HEK293 (cell line): ENCODE data around the gene LY86.

Experiments used
- CTCF ChIA-PET: fragments of 350-600 bp; formaldehyde crosslinking; extraction: SDS; loops from one replicate; lab custom pipeline; 2021; ENCODE audit warnings: antibody characterized with exemption; lab: Yijun Ruan, JAX
- POLR2A ChIA-PET: fragments of 300-600 bp; formaldehyde crosslinking; extraction: SDS; loops from one replicate; lab custom pipeline; 2020; ENCODE audit warnings: antibody characterized with exemption, inconsistent platforms; lab: Yijun Ruan, JAX
- H3K27ac ChIP-seq: fragments of 200-500 bp; sonication (Bioruptor generic); 2 replicates; pipeline ENCODE4 v1.5.1; 2014; ENCODE audit warnings: low read depth, low read length, control low read depth, inconsistent platforms; ENCODE audit errors: extremely low read depth
- H3K36me3 ChIP-seq, 2 experiments: fragments of 200-500 bp in 1 of 2; sonication (Bioruptor generic) in 1 of 2; 1 replicate in 1 of 2; 2 replicates in 1 of 2; pipeline ENCODE4 v1.5.1; 2014 to 2017; ENCODE audit warnings: inconsistent platforms in 2 of 2, low read length in 2 of 2; ENCODE audit not compliant: control insufficient read depth in 2 of 2, insufficient read depth in 1 of 2
- H3K4me1 ChIP-seq: fragments of 200-500 bp; sonication (Bioruptor generic); 2 replicates; pipeline ENCODE4 v1.5.1; 2014; ENCODE audit warnings: mild to moderate bottlenecking, low read length, inconsistent platforms; ENCODE audit not compliant: control insufficient read depth, insufficient read depth
- H3K4me3 ChIP-seq: 2 replicates; pipeline ENCODE4 v1.5.1; 2011; ENCODE audit warnings: low read depth, mild to moderate bottlenecking, control low read depth, low read length, moderate library complexity
- H3K9me3 ChIP-seq: fragments of 200-500 bp; sonication (Bioruptor generic); 2 replicates; pipeline ENCODE4 v1.5.1; 2014; ENCODE audit warnings: low read depth, low read length, inconsistent platforms; ENCODE audit not compliant: control insufficient read depth, insufficient read depth
- FEZF1 ChIP-seq: fragments of 450-650 bp; formaldehyde crosslinking; IDR thresholded peaks from 2 replicates; pipeline ENCODE4 v1.5.1; 2016; ENCODE audit warnings: missing biosample characterization, missing genetic modification characterization
- HOXD13 ChIP-seq: sonication (generic); formaldehyde crosslinking; IDR thresholded peaks from 2 replicates; pipeline ENCODE4 v1.8.0; 2022; ENCODE audit warnings: missing genetic modification reagents, borderline replicate concordance
- MEIS1 ChIP-seq: sonication (generic); formaldehyde crosslinking; IDR thresholded peaks from 2 replicates; pipeline ENCODE4 v1.8.1; 2022; ENCODE audit warnings: missing genetic modification reagents, mild to moderate bottlenecking, borderline replicate concordance
- ZBTB8A ChIP-seq: fragments of 450-650 bp; formaldehyde crosslinking; IDR thresholded peaks from 2 replicates; pipeline ENCODE4 v1.5.1; 2016; ENCODE audit warnings: missing biosample characterization, missing genetic modification characterization
- ZFP37 ChIP-seq: fragments of 450-650 bp; formaldehyde crosslinking; IDR thresholded peaks from 2 replicates; pipeline ENCODE4 v1.5.1; 2016; ENCODE audit warnings: missing biosample characterization, missing genetic modification characterization
- ZIC2 ChIP-seq: fragments of 450-650 bp; formaldehyde crosslinking; IDR thresholded peaks from 2 replicates; pipeline ENCODE4 v1.5.1; 2016; ENCODE audit warnings: missing biosample characterization, missing genetic modification characterization
- ZNF10 ChIP-seq: fragments of 450-650 bp; formaldehyde crosslinking; IDR thresholded peaks from 2 replicates; pipeline ENCODE4 v1.5.1; 2017; ENCODE audit warnings: missing biosample characterization, missing genetic modification characterization
- ZNF157 ChIP-seq: fragments of 450-650 bp; formaldehyde crosslinking; IDR thresholded peaks from 2 replicates; pipeline ENCODE4 v1.5.1; 2016; ENCODE audit warnings: missing biosample characterization, missing genetic modification characterization
- ZNF223 ChIP-seq: fragments of 450-650 bp; formaldehyde crosslinking; IDR thresholded peaks from 2 replicates; pipeline ENCODE4 v1.5.1; 2016; ENCODE audit warnings: missing biosample characterization, missing genetic modification characterization
- ZNF391 ChIP-seq: fragments of 450-650 bp; formaldehyde crosslinking; IDR thresholded peaks from 2 replicates; pipeline ENCODE4 v1.5.1; 2016; ENCODE audit warnings: low read depth, missing biosample characterization, missing genetic modification characterization, borderline replicate concordance
- ZNF521 ChIP-seq: fragments of 450-650 bp; formaldehyde crosslinking; IDR thresholded peaks from 2 replicates; pipeline ENCODE4 v1.5.1; 2017; ENCODE audit warnings: missing biosample characterization, mild to moderate bottlenecking, missing genetic modification characterization
- ZNF560 ChIP-seq: fragments of 450-650 bp; formaldehyde crosslinking; IDR thresholded peaks from 2 replicates; pipeline ENCODE4 v1.5.1; 2017; ENCODE audit warnings: missing biosample characterization, missing genetic modification characterization, borderline replicate concordance
- ZNF596 ChIP-seq: fragments of 450-650 bp; IDR thresholded peaks from 2 replicates; pipeline ENCODE4 v1.5.0; 2018; ENCODE audit warnings: missing biosample characterization, mild to moderate bottlenecking, missing genetic modification characterization, moderate library complexity
- ZNF785 ChIP-seq: fragments of 450-650 bp; formaldehyde crosslinking; IDR thresholded peaks from 2 replicates; pipeline ENCODE4 v1.5.1; 2016; ENCODE audit warnings: missing biosample characterization, missing genetic modification characterization
- TF ChIP-seq, protein P1 (sequence below): fragments of 450-650 bp; formaldehyde crosslinking; IDR thresholded peaks from 2 replicates; pipeline ENCODE4 v1.5.1; 2016; ENCODE audit warnings: missing biosample characterization, missing genetic modification characterization
- TF ChIP-seq, protein P2 (sequence below): IDR thresholded peaks from 2 replicates; pipeline ENCODE4 v1.6.1; 2011; ENCODE audit warnings: mild to moderate bottlenecking, low read depth, low read length, borderline replicate concordance
- TF ChIP-seq, protein P3 (sequence below): fragments of 450-650 bp; formaldehyde crosslinking; IDR thresholded peaks from 2 replicates; pipeline ENCODE4 v1.5.1; 2016; ENCODE audit warnings: missing biosample characterization, missing genetic modification characterization, borderline replicate concordance
- TF ChIP-seq, protein P4 (sequence below): fragments of 450-650 bp; formaldehyde crosslinking; IDR thresholded peaks from 2 replicates; pipeline ENCODE4 v1.5.1; 2016; ENCODE audit warnings: missing biosample characterization, missing genetic modification characterization
- TF ChIP-seq, protein P5 (sequence below): fragments of 450-650 bp; formaldehyde crosslinking; IDR thresholded peaks from 2 replicates; pipeline ENCODE4 v1.5.1; 2016; ENCODE audit warnings: missing biosample characterization, missing genetic modification characterization, low read depth

LY86 gene

DNA sequence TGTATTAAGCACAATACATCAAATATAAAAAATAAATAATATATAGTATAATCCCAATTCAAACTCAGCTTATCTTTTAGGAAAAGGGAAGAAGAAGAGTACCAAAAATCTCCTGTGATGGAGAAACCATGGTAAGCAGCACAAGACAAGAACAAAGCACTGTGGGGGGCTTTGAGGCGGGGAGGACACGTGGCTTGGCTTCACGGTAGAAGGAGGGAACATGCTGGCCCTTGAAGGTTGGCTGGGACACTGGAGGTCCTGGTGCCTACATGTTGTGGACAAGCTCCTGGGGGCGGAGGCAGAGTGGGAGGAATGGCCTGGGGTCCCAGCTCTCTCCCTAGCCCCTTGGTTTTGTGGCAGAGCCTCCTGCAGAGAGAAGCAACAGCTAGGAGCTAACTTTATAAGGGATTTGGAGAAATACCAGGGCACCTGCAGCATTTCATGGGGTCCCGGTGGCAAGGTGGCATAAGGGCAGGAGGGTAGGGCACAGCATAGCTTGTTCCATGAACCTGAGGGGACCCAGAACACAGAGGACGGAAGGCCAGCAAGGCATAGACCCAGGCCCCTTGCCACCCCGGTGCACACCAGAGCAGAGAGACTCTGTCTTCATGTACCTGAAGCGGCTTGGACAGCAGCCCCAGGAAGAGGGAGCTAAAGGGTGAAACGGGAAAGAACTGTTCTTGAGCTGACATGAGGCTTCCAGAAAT lies 72.0 kb downstream of the LY86 start:
- H3K9me3 ChIP-seq = no peaks in the 10 kb centered on the region
- H3K36me3 ChIP-seq = no peaks in the 10 kb centered on the region
- ChIA-PET CTCF (interaction anchor here (0.5 to 3.4 kb wide), 6 partner anchors 14 to 1062 kb away, joined by 3 to 24 read pairs (median 3); no protein-coding TSS in a partner anchor), POLR2A (interaction anchor here (0.8 kb wide), 1 partner anchor 14 kb away, joined by 3 read pairs; no protein-coding TSS in a partner anchor)
- no peak overlapping the region for H3K27ac ChIP-seq
- no peak overlapping the region for H3K4me3 ChIP-seq
- TF ChIP-seq ZBTB8A (tag by site-specific recombination) (no peak), ZIC2 (no peak), ZNF596 (tag by site-specific recombination) (no peak), HOXD13 (CRISPR knock-in tag) (no peak), ZNF785 (no peak), ZNF560 (tag by site-specific recombination) (no peak), ZNF223 (no peak), ZNF157 (no peak)
- TF ChIP-seq, protein P1, sequence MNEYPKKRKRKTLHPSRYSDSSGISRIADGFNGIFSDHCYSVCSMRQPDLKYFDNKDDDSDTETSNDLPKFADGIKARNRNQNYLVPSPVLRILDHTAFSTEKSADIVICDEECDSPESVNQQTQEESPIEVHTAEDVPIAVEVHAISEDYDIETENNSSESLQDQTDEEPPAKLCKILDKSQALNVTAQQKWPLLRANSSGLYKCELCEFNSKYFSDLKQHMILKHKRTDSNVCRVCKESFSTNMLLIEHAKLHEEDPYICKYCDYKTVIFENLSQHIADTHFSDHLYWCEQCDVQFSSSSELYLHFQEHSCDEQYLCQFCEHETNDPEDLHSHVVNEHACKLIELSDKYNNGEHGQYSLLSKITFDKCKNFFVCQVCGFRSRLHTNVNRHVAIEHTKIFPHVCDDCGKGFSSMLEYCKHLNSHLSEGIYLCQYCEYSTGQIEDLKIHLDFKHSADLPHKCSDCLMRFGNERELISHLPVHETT = no peak
- H3K4me1 ChIP-seq = no peaks in the 10 kb centered on the region

DNA sequence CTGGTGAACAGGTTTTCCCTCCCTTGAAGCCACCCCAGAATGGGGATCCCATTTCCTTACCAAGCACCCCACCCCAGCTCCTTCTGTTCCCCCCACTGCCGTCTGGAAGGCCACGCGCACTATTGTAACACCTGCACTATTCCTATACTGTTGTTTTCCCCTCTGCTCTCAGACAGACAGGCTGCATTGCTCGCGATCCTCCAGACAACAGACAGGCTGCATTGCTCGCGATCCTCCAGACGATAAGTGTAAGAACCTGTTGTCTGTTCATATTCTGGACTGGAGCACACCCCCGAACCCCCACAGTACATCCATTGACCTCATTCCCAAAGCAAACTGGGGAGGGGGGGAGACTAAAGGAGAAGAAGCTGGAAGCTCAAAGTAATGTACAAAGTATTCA lies 72.7 kb downstream of the LY86 start:
- no peaks in the 10 kb centered on the region for H3K36me3 ChIP-seq
- ChIA-PET POLR2A (no interaction called here), CTCF (interaction anchor here (0.5 to 3.4 kb wide), 4 partner anchors 16 to 583 kb away, joined by 3 to 24 read pairs (median 6); no protein-coding TSS in a partner anchor)
- H3K9me3 ChIP-seq = no peaks in the 10 kb centered on the region
- no peak overlapping the region for H3K4me3 ChIP-seq
- no peaks in the 10 kb centered on the region for H3K4me1 ChIP-seq
- no peak overlapping the region for H3K27ac ChIP-seq
- TF ChIP-seq ZFP37 (tag by site-specific recombination) = no peak
- TF ChIP-seq ZNF10 = no peak
- TF ChIP-seq, protein P2, sequence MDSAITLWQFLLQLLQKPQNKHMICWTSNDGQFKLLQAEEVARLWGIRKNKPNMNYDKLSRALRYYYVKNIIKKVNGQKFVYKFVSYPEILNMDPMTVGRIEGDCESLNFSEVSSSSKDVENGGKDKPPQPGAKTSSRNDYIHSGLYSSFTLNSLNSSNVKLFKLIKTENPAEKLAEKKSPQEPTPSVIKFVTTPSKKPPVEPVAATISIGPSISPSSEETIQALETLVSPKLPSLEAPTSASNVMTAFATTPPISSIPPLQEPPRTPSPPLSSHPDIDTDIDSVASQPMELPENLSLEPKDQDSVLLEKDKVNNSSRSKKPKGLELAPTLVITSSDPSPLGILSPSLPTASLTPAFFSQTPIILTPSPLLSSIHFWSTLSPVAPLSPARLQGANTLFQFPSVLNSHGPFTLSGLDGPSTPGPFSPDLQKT = no peak
- TF ChIP-seq MEIS1 (CRISPR knock-in tag) = no peak
- TF ChIP-seq, protein P3, sequence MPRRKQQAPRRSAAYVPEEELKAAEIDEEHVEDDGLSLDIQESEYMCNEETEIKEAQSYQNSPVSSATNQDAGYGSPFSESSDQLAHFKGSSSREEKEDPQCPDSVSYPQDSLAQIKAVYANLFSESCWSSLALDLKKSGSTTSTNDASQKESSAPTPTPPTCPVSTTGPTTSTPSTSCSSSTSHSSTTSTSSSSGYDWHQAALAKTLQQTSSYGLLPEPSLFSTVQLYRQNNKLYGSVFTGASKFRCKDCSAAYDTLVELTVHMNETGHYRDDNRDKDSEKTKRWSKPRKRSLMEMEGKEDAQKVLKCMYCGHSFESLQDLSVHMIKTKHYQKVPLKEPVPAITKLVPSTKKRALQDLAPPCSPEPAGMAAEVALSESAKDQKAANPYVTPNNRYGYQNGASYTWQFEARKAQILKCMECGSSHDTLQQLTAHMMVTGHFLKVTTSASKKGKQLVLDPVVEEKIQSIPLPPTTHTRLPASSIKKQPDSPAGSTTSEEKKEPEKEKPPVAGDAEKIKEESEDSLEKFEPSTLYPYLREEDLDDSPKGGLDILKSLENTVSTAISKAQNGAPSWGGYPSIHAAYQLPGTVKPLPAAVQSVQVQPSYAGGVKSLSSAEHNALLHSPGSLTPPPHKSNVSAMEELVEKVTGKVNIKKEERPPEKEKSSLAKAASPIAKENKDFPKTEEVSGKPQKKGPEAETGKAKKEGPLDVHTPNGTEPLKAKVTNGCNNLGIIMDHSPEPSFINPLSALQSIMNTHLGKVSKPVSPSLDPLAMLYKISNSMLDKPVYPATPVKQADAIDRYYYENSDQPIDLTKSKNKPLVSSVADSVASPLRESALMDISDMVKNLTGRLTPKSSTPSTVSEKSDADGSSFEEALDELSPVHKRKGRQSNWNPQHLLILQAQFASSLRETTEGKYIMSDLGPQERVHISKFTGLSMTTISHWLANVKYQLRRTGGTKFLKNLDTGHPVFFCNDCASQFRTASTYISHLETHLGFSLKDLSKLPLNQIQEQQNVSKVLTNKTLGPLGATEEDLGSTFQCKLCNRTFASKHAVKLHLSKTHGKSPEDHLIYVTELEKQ = no peak
- no peak for TF ChIP-seq ZNF391
- TF ChIP-seq ZNF521 (tag by site-specific recombination) = no peak
- TF ChIP-seq, protein P4, sequence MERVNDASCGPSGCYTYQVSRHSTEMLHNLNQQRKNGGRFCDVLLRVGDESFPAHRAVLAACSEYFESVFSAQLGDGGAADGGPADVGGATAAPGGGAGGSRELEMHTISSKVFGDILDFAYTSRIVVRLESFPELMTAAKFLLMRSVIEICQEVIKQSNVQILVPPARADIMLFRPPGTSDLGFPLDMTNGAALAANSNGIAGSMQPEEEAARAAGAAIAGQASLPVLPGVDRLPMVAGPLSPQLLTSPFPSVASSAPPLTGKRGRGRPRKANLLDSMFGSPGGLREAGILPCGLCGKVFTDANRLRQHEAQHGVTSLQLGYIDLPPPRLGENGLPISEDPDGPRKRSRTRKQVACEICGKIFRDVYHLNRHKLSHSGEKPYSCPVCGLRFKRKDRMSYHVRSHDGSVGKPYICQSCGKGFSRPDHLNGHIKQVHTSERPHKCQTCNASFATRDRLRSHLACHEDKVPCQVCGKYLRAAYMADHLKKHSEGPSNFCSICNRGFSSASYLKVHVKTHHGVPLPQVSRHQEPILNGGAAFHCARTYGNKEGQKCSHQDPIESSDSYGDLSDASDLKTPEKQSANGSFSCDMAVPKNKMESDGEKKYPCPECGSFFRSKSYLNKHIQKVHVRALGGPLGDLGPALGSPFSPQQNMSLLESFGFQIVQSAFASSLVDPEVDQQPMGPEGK (tag by site-specific recombination) = no peak
- no peak for TF ChIP-seq FEZF1 (tag by site-specific recombination)
- TF ChIP-seq, protein P5, sequence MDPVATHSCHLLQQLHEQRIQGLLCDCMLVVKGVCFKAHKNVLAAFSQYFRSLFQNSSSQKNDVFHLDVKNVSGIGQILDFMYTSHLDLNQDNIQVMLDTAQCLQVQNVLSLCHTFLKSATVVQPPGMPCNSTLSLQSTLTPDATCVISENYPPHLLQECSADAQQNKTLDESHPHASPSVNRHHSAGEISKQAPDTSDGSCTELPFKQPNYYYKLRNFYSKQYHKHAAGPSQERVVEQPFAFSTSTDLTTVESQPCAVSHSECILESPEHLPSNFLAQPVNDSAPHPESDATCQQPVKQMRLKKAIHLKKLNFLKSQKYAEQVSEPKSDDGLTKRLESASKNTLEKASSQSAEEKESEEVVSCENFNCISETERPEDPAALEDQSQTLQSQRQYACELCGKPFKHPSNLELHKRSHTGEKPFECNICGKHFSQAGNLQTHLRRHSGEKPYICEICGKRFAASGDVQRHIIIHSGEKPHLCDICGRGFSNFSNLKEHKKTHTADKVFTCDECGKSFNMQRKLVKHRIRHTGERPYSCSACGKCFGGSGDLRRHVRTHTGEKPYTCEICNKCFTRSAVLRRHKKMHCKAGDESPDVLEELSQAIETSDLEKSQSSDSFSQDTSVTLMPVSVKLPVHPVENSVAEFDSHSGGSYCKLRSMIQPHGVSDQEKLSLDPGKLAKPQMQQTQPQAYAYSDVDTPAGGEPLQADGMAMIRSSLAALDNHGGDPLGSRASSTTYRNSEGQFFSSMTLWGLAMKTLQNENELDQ = no peak
- TF ChIP-seq, all 188 proteins: peak for 0
